ENCODE results near the gene FRG2B.
"Not testable (repeated sequence)": the region's sequence is repeated elsewhere in the genome, so short reads cannot be mapped to it uniquely, and the experiment has no call there.

Gene FRG2B

GRCh38 chr10:133613699-133614098 is 12.9 kb downstream of the FRG2B start:
- no peak overlapping the region for H3K27ac ChIP-seq (ENCODE audit: low read length, poor library complexity, severe bottlenecking)

DNA sequence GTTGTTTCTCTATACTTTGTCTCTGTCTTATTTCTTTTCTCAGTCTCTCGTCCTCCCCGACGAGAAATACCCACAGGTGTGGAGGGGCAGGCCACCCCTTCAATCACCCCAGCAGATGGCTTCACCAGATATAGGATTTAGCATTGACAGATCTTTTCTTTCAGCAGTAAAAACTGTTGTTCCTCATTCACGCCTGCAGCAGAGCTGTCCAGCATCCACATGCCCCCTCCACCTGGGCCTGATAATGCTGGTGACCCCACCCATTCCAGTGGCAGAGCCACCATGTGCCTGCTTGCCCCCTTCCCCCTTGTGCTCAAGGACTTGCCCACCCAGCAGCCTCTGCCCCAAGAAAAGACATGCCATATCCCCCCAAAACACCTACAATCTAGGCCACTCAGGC is 15.5 kb downstream of the FRG2B start:
- H3K4me1 ChIP-seq (ENCODE audit: control insufficient read depth, insufficient read depth, low read depth, low read length): no peaks in the 10 kb centered on the region
- no peak overlapping the region for H4K8ac ChIP-seq (ENCODE audit: low read length)
- no peak overlapping the region for H3K4me2 ChIP-seq (ENCODE audit: low read length, poor library complexity, severe bottlenecking)
- H3K23ac ChIP-seq (ENCODE audit: low read length in 2 of 2): no peak overlapping the region
- no peak overlapping the region for H4K91ac ChIP-seq (ENCODE audit: low read length)
- no peaks in the 10 kb centered on the region for H3K36me3 ChIP-seq (ENCODE audit: control insufficient read depth in 1 of 2, insufficient read depth in 2 of 2, low read depth in 1 of 2, low read length in 2 of 2)
- H2BK15ac ChIP-seq (ENCODE audit: low read depth, poor library complexity, severe bottlenecking): no peak overlapping the region
- H3K9me3 ChIP-seq (ENCODE audit: control insufficient read depth, low read length): peaks cover 2% of the 10 kb centered on the region
- no peak overlapping the region for H2AFZ ChIP-seq (ENCODE audit: low read depth, low read length)
- no peak overlapping the region for H3K14ac ChIP-seq (ENCODE audit: low read length in 2 of 2)
- H3K18ac ChIP-seq (ENCODE audit: low read depth in 1 of 2, low read length in 2 of 2): no peak overlapping the region
- H2AK5ac ChIP-seq (ENCODE audit: low read length, severe bottlenecking): no peak overlapping the region
- H3K27me3 ChIP-seq (ENCODE audit: control insufficient read depth in 1 of 2, insufficient read depth in 1 of 2, low read length in 2 of 2): peaks cover 3 to 51% of the 10 kb centered on the region in 2 experiments
- no peak overlapping the region for H3K4ac ChIP-seq (ENCODE audit: low read depth in 1 of 2, low read length in 2 of 2)
- 48% methylated on average over 4 of the region's 4 CpGs for WGBS
- H3K79me1 ChIP-seq (replicated peaks; ENCODE audit: low read length, poor library complexity, severe bottlenecking): no peaks in the 10 kb centered on the region
- no peak for DNase-seq
- no peak overlapping the region for H3K4me3 ChIP-seq (ENCODE audit: insufficient read depth in 1 of 2, low read depth in 1 of 2, low read length in 2 of 2)
- H2BK5ac ChIP-seq (ENCODE audit: low read depth, low read length, poor library complexity, severe bottlenecking): no peak overlapping the region
- no peak overlapping the region for H2BK120ac ChIP-seq (ENCODE audit: low read depth, low read length)
- no peak overlapping the region for H2BK12ac ChIP-seq (ENCODE audit: low read length in 2 of 2)
- H3K9ac ChIP-seq (ENCODE audit: low read length): no peak overlapping the region
- no peak overlapping the region for H3K27ac ChIP-seq (ENCODE audit: low read length, poor library complexity, severe bottlenecking)

More at GRCh38 chr10:133613699-133614098, 12.9 kb downstream of the FRG2B start:
- H4K8ac ChIP-seq (ENCODE audit: low read length): no peak overlapping the region
- H3K4ac ChIP-seq (ENCODE audit: low read depth in 1 of 2, low read length in 2 of 2): no peak overlapping the region
- no peak overlapping the region for H3K9ac ChIP-seq (ENCODE audit: low read length)
- no peak overlapping the region for H2AFZ ChIP-seq (ENCODE audit: low read depth, low read length)
- H3K4me2 ChIP-seq (ENCODE audit: low read length, poor library complexity, severe bottlenecking): no peak overlapping the region
- no peaks in the 10 kb centered on the region for H3K79me1 ChIP-seq (replicated peaks; ENCODE audit: low read length, poor library complexity, severe bottlenecking)
- H2AK5ac ChIP-seq (ENCODE audit: low read length, severe bottlenecking): no peak overlapping the region
- H3K14ac ChIP-seq (ENCODE audit: low read length in 2 of 2): no peak overlapping the region
- no peak overlapping the region for H3K4me3 ChIP-seq (ENCODE audit: insufficient read depth in 1 of 2, low read depth in 1 of 2, low read length in 2 of 2)
- no peak overlapping the region for H3K18ac ChIP-seq (ENCODE audit: low read depth in 1 of 2, low read length in 2 of 2)
- DNase-seq: no peak
- H3K23ac ChIP-seq (ENCODE audit: low read length in 2 of 2): no peak overlapping the region
- WGBS: 60% methylated on average over 6 of the region's 6 CpGs
- no peak overlapping the region for H4K91ac ChIP-seq (ENCODE audit: low read length)
- H3K4me1 ChIP-seq (ENCODE audit: control insufficient read depth, insufficient read depth, low read depth, low read length): no peaks in the 10 kb centered on the region
- no peak overlapping the region for H2BK12ac ChIP-seq (ENCODE audit: low read length in 2 of 2)
- H2BK120ac ChIP-seq (ENCODE audit: low read depth, low read length): no peak overlapping the region
- H3K27me3 ChIP-seq (ENCODE audit: control insufficient read depth in 1 of 2, insufficient read depth in 1 of 2, low read length in 2 of 2): peaks cover 3 to 28% of the 10 kb centered on the region in 2 experiments
- no peaks in the 10 kb centered on the region for H3K9me3 ChIP-seq (ENCODE audit: control insufficient read depth, low read length)
- no peak overlapping the region for H2BK15ac ChIP-seq (ENCODE audit: low read depth, poor library complexity, severe bottlenecking)
- no peaks in the 10 kb centered on the region for H3K36me3 ChIP-seq (ENCODE audit: control insufficient read depth in 1 of 2, insufficient read depth in 2 of 2, low read depth in 1 of 2, low read length in 2 of 2)
- no peak overlapping the region for H2BK5ac ChIP-seq (ENCODE audit: low read depth, low read length, poor library complexity, severe bottlenecking)

- Histone ChIP-seq H3K23ac (ENCODE audit: low read length in 2 of 2) (no peak overlapping the region), H3K14ac (ENCODE audit: low read length in 2 of 2) (no peak overlapping the region), H2AFZ (ENCODE audit: low read depth, low read length) (no peak overlapping the region), H2BK15ac (ENCODE audit: low read depth, poor library complexity, severe bottlenecking) (no peak overlapping the region), H2BK5ac (ENCODE audit: low read depth, low read length, poor library complexity, severe bottlenecking) (no peak overlapping the region), H3K27ac (ENCODE audit: low read length, poor library complexity, severe bottlenecking) (no peak overlapping the region), H4K91ac (ENCODE audit: low read length) (no peak overlapping the region), H2AK5ac (ENCODE audit: low read length, severe bottlenecking) (no peak overlapping the region), H3K9me3 (ENCODE audit: control insufficient read depth, low read length) (peaks cover 2% of the 10 kb centered on the region), H3K79me1 (replicated peaks; ENCODE audit: low read length, poor library complexity, severe bottlenecking) (no peaks in the 10 kb centered on the region), H2BK120ac (ENCODE audit: low read depth, low read length) (no peak overlapping the region), H3K4ac (ENCODE audit: low read depth in 1 of 2, low read length in 2 of 2) (no peak overlapping the region), H2BK12ac (ENCODE audit: low read length in 2 of 2) (no peak overlapping the region), H3K9ac (ENCODE audit: low read length) (no peak overlapping the region), H4K8ac (ENCODE audit: low read length) (no peak overlapping the region), H3K27me3 (ENCODE audit: control insufficient read depth in 1 of 2, insufficient read depth in 1 of 2, low read length in 2 of 2) (peaks cover 6 to 54% of the 10 kb centered on the region in 2 experiments), H3K18ac (ENCODE audit: low read depth in 1 of 2, low read length in 2 of 2) (no peak overlapping the region), H3K4me3 (ENCODE audit: insufficient read depth in 1 of 2, low read depth in 1 of 2, low read length in 2 of 2) (no peak overlapping the region), H3K36me3 (ENCODE audit: control insufficient read depth in 1 of 2, insufficient read depth in 2 of 2, low read depth in 1 of 2, low read length in 2 of 2) (no peaks in the 10 kb centered on the region), H3K4me2 (ENCODE audit: low read length, poor library complexity, severe bottlenecking) (no peak overlapping the region), H3K4me1 (ENCODE audit: control insufficient read depth, insufficient read depth, low read depth, low read length) (no peaks in the 10 kb centered on the region)
- no peak for DNase-seq
- 0% methylated on average over 2 of the region's 3 CpGs for WGBS
Measured at GRCh38 chr10:133608855-133609254, 17.7 kb downstream of the FRG2B start.

- peaks cover 10 to 62% of the 10 kb centered on the region in 2 experiments for H3K27me3 ChIP-seq (ENCODE audit: control insufficient read depth in 1 of 2, insufficient read depth in 1 of 2, low read length in 2 of 2)
- not testable (repeated sequence) for H3K4me1 ChIP-seq (ENCODE audit: control insufficient read depth, insufficient read depth, low read depth, low read length); H2BK5ac ChIP-seq (ENCODE audit: low read depth, low read length, poor library complexity, severe bottlenecking); H3K79me1 ChIP-seq (replicated peaks; ENCODE audit: low read length, poor library complexity, severe bottlenecking); H4K91ac ChIP-seq (ENCODE audit: low read length); H2BK120ac ChIP-seq (ENCODE audit: low read depth, low read length); H3K36me3 ChIP-seq (ENCODE audit: control insufficient read depth in 1 of 2, insufficient read depth in 2 of 2, low read depth in 1 of 2, low read length in 2 of 2); H4K8ac ChIP-seq (ENCODE audit: low read length); H3K23ac ChIP-seq (ENCODE audit: low read length in 2 of 2); DNase-seq; H3K4me3 ChIP-seq (ENCODE audit: insufficient read depth in 1 of 2, low read depth in 1 of 2, low read length in 2 of 2); H3K9me3 ChIP-seq (ENCODE audit: control insufficient read depth, low read length); H3K4ac ChIP-seq (ENCODE audit: low read depth in 1 of 2, low read length in 2 of 2); H2BK15ac ChIP-seq (ENCODE audit: low read depth, poor library complexity, severe bottlenecking); H2AK5ac ChIP-seq (ENCODE audit: low read length, severe bottlenecking); H3K14ac ChIP-seq (ENCODE audit: low read length in 2 of 2); H3K27ac ChIP-seq (ENCODE audit: low read length, poor library complexity, severe bottlenecking); H2AFZ ChIP-seq (ENCODE audit: low read depth, low read length); H3K9ac ChIP-seq (ENCODE audit: low read length); H2BK12ac ChIP-seq (ENCODE audit: low read length in 2 of 2); H3K4me2 ChIP-seq (ENCODE audit: low read length, poor library complexity, severe bottlenecking); H3K18ac ChIP-seq (ENCODE audit: low read depth in 1 of 2, low read length in 2 of 2)
- 75% methylated on average over 2 of the region's 2 CpGs for WGBS
Measured at GRCh38 chr10:133603434-133603833, 23.2 kb downstream of the FRG2B start.

All from mesenchymal stem cell (in vitro differentiated cells and primary cell).